ENCODE measurements around the gene CAPN14. TPM values are rescaled to one million over a fixed set of nuclear protein-coding genes. Genes with fewer than 3 reads are reported as not detected.

CAPN14 gene
- total and polyA plus RNA-seq, 4 donors, result 0.05 to 0.08 TPM; not detected in 2

GRCh38 chr2:31176742-31177141 lies 40.6 kb downstream of the CAPN14 start:
- no peak overlapping the region for H3K4me3 ChIP-seq (ENCODE audit: low read depth in 1 of 3, low read length in 3 of 3)
- no peaks in the 10 kb centered on the region for H3K4me1 ChIP-seq (ENCODE audit: control insufficient read depth in 4 of 4, insufficient read depth in 4 of 4, low read length in 3 of 4)

More at GRCh38 chr2:31176742-31177141, 40.6 kb downstream of the CAPN14 start:
- no peak for DNase-seq (ENCODE audit: low spot score)
- peaks cover 0 to 2% (median 0%) of the 10 kb centered on the region in 4 donors for H3K9me3 ChIP-seq (ENCODE audit: control insufficient read depth in 4 of 4, low read length in 3 of 4)
- TF ChIP-seq REST (IDR thresholded peaks at IDR 0.05) (no peak), YY1 (IDR thresholded peaks at IDR 0.05) (no peak), HNF4A (conservative IDR thresholded peaks at IDR 0.05) (no peak), CTCF (IDR thresholded peaks at IDR 0.05; ENCODE audit: low read depth, low read length, missing input control) (no peak), MAX (IDR thresholded peaks at IDR 0.05) (no peak), JUND (IDR thresholded peaks at IDR 0.05) (no peak), NR2F2 (IDR thresholded peaks at IDR 0.05) (no peak), RXRA (IDR thresholded peaks at IDR 0.05) (no peak), SP1 (IDR thresholded peaks at IDR 0.05) (no peak), ZBTB33 (IDR thresholded peaks at IDR 0.05) (no peak), ATF3 (IDR thresholded peaks at IDR 0.05) (no peak), TAF1 (conservative IDR thresholded peaks at IDR 0.05) (no peak), GABPA (IDR thresholded peaks at IDR 0.05 in 1 of 2, conservative IDR thresholded peaks at IDR 0.05 in 1 of 2) (no peak), RAD21 (IDR thresholded peaks at IDR 0.05) (no peak), HNF4G (IDR thresholded peaks at IDR 0.05) (no peak), FOXA2 (IDR thresholded peaks at IDR 0.05) (no peak)
- WGBS, result 89% methylated on average over 10 of the region's 10 CpGs
- no peak overlapping the region for H3K27ac ChIP-seq (ENCODE audit: low read depth in 1 of 2, low read length in 2 of 2)
- H3K27me3 ChIP-seq (ENCODE audit: control insufficient read depth in 4 of 4, insufficient read depth in 4 of 4, low read length in 3 of 4), result no peaks in the 10 kb centered on the region
- no peak overlapping the region for H3K9ac ChIP-seq (ENCODE audit: low read depth in 1 of 2, low read length in 2 of 2)
- H3K36me3 ChIP-seq (ENCODE audit: control insufficient read depth in 4 of 4, insufficient read depth in 3 of 4, low read depth in 1 of 4, low read length in 3 of 4), result no peaks in the 10 kb centered on the region

Measured in liver (tissue), 9 donors.